Colonic mucosa (tissue), 4 donors: ENCODE measurements around the gene SLC5A9. TPM values are rescaled to one million over a fixed set of nuclear protein-coding genes. Genes with fewer than 3 reads are reported as not detected.

ENCODE experiments used
- DNase-seq: peaks from one replicate; pipeline ENCODE4 v3.0.0-alpha.2; 2020
- H3K27ac ChIP-seq: fragments of 200-600 bp; one replicate; pipeline ENCODE4 v1.8.0; 2021
- H3K27me3 ChIP-seq: fragments of 200-600 bp; one replicate; pipeline ENCODE4 v1.8.0; 2021
- H3K36me3 ChIP-seq: fragments of 200-600 bp; one replicate; pipeline ENCODE4 v1.8.0; 2021
- H3K4me1 ChIP-seq: fragments of 200-600 bp; one replicate; pipeline ENCODE4 v1.8.0; 2021; ENCODE audit warnings: mild to moderate bottlenecking
- H3K4me3 ChIP-seq: fragments of 200-600 bp; one replicate; pipeline ENCODE4 v1.8.0; 2021
- H3K9ac ChIP-seq, 2 donors: one replicate each; pipeline ENCODE4 v1.7.0; 2013; ENCODE audit warnings: control low read depth in 2 of 2, low read depth in 2 of 2, low read length in 2 of 2
- H3K9me3 ChIP-seq: fragments of 200-600 bp; one replicate; pipeline ENCODE4 v1.8.0; 2021
- intact Hi-C: fragments of 100-400 bp; cut with DNase I; formaldehyde crosslinking; loops from one replicate; pipeline ENCODE4 v1.14.1; 2022
- total RNA-seq, 2 donors: library from RNA; stranded (reverse); fragmentation: NEBNext Ultra II Directional in 1 of 2; extraction: Animal tissue kit (Norgen Biotek cat#: 25700) in 1 of 2; gene quantifications; one replicate each; pipeline ENCODE4 v1.2.1, GENCODE V29; 2021
- TF ChIP-seq, protein P1 (sequence below): fragments of 200-600 bp; IDR thresholded peaks from one replicate; pipeline ENCODE4 v1.8.0; 2022; ENCODE audit warnings: antibody characterized with exemption, mild to moderate bottlenecking
- donor health status: healthy.
- donor health status: DM: no; HTN: no; CAD: no.
- donor health status: DM: no; HTN: no; CAD: no.

Gene SLC5A9
- total RNA-seq, 2 donors from 2014 or later, result 1.4 to 3.2 TPM

DNA sequence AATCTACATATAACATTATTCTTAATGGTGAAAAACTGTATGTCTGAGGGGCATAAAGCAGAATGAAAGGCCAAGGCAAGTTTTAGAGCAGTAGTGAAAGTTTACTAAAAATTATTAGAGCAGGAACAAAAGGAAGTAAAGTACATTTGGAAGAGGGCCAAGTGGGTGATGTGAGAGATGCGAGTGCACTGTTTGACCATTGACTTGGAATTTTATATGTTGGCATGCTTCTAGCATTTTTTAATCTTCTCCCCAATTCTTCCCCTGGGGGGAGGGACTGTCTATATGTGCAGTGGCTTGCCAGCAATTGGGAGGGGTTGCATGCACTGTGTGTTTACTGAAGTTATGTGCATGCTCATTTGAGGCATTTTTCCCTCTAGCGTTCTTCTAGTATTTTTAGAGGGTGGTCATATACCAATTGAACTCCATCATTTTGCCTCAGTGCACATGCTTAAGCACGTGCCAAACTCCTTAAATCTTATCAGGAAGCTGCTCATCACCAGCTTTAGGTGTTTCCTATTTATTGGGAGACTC is 36.1 kb upstream of the SLC5A9 start:
- no peak overlapping the region for H3K4me3 ChIP-seq
- intact Hi-C loops, result no loop called here
- no peaks in the 10 kb centered on the region for H3K27me3 ChIP-seq
- TF ChIP-seq, protein P1, sequence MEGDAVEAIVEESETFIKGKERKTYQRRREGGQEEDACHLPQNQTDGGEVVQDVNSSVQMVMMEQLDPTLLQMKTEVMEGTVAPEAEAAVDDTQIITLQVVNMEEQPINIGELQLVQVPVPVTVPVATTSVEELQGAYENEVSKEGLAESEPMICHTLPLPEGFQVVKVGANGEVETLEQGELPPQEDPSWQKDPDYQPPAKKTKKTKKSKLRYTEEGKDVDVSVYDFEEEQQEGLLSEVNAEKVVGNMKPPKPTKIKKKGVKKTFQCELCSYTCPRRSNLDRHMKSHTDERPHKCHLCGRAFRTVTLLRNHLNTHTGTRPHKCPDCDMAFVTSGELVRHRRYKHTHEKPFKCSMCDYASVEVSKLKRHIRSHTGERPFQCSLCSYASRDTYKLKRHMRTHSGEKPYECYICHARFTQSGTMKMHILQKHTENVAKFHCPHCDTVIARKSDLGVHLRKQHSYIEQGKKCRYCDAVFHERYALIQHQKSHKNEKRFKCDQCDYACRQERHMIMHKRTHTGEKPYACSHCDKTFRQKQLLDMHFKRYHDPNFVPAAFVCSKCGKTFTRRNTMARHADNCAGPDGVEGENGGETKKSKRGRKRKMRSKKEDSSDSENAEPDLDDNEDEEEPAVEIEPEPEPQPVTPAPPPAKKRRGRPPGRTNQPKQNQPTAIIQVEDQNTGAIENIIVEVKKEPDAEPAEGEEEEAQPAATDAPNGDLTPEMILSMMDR, result no peak
- no peak overlapping the region for H3K27ac ChIP-seq
- H3K4me1 ChIP-seq, result no peaks in the 10 kb centered on the region
- no peaks in the 10 kb centered on the region for H3K36me3 ChIP-seq
- no peaks in the 10 kb centered on the region for H3K9me3 ChIP-seq
- DNase-seq, result no peak
- H3K9ac ChIP-seq, result no peak overlapping the region

DNA sequence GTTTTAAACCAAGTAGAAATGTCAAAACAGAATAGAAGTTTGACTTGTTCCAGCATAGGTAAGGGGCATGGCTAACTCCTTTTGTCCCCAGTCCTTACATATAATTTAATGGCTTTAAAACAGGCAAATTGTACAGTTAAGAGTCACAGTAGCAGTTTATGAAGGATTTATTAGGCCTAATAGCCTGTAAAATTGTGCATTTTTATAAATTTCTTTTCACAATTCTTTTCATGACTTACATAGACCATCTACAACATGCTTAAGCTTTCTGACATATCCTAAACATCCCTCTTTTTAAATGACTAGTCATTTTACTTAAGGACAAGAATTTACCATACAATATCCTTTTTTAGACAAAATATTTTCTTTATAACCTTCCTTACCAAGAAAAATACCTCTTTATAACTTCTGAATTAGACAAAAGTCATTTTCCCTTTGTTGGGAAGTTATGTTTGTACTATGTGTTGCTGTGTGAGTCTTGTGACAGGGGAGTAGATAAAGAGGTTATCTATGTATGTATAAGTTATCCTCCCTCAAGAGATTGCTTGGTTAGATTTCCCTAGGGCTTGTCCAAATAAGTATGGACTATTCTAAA is 34.5 kb upstream of the SLC5A9 start:
- DNase-seq, result no peak
- Histone ChIP-seq H3K4me3 (no peak overlapping the region), H3K36me3 (no peaks in the 10 kb centered on the region), H3K27ac (no peak overlapping the region), H3K27me3 (no peaks in the 10 kb centered on the region), H3K9me3 (no peaks in the 10 kb centered on the region), H3K9ac (no peak overlapping the region), H3K4me1 (no peaks in the 10 kb centered on the region)
- TF ChIP-seq, protein P1, result no peak
- intact Hi-C loops, result no loop called here

DNA sequence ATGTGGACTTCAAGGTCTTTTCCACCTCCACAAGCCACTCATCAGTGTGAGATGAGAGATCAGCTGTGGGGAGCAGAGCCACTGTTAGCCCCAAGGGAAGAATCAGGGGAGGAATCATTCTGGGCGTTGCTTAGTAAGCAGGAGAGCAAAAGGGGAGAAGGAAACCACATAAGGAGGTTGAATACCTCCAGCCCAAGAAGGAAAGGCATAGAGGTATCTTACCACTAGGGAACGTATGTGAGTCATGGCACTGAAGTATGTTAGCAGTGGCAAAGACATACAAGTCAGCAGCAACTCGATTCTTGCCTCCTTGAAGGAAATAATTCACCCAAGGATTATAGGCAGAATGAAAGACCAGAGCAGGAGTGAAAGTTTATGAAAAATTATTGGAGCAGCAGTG is 31.6 kb upstream of the SLC5A9 start:
- no peak overlapping the region for H3K9ac ChIP-seq
- intact Hi-C loops, result no loop called here
- H3K36me3 ChIP-seq, result no peaks in the 10 kb centered on the region
- no peaks in the 10 kb centered on the region for H3K4me1 ChIP-seq
- no peak for DNase-seq
- no peak overlapping the region for H3K4me3 ChIP-seq
- no peaks in the 10 kb centered on the region for H3K27me3 ChIP-seq
- TF ChIP-seq, protein P1, result no peak
- no peaks in the 10 kb centered on the region for H3K9me3 ChIP-seq
- no peak overlapping the region for H3K27ac ChIP-seq

DNA sequence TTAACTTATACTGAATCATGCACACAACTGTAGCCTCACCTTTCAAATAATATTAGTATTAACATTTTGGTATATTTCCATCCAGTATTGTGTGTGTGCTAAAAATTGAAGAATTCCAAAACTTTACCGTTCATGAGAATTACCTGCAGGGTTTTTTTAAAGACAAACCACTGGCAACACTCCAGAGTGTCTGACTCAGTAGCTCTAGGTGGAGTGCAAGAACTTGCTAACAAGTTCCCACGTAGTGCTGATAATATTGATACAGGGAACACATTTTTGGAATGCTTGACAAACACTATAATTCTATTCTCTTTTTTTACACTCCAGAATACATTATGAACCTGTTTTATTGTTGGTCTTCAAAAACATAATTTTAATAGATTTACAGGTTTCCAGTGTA is 27.7 kb upstream of the SLC5A9 start:
- TF ChIP-seq, protein P1, result no peak
- no peaks in the 10 kb centered on the region for H3K4me1 ChIP-seq
- intact Hi-C loops, result no loop called here

DNA sequence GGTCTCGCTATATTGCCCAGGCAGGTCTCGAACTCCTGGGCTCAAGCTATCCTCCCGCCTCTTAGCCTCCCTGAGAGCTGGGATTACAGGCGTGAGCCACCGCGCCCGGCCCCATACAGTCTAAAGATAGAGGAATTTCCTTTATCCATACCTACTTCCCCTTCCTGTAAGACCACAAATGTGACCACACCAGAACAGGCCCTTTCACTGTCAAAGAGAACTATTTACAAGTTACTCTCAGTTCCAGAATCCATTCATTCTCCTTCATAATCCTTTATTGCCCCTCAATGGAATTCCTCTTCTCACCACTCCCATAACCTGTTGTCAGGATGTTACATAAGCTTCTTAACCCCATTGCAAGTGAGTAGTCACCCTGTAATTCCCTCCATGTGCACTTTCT is 26.3 kb upstream of the SLC5A9 start:
- no peak for DNase-seq
- TF ChIP-seq, protein P1, result no peak
- H3K4me3 ChIP-seq, result no peak overlapping the region
- H3K4me1 ChIP-seq, result no peaks in the 10 kb centered on the region
- H3K36me3 ChIP-seq, result no peaks in the 10 kb centered on the region
- no peak overlapping the region for H3K27ac ChIP-seq
- intact Hi-C loops, result no loop called here
- no peaks in the 10 kb centered on the region for H3K9me3 ChIP-seq
- H3K27me3 ChIP-seq, result no peaks in the 10 kb centered on the region
- H3K9ac ChIP-seq, result no peak overlapping the region

More for the DNA sequence above, 27.7 kb upstream of the SLC5A9 start:
- no peaks in the 10 kb centered on the region for H3K9me3 ChIP-seq
- H3K9ac ChIP-seq, result no peak overlapping the region
- H3K27me3 ChIP-seq, result no peaks in the 10 kb centered on the region
- no peaks in the 10 kb centered on the region for H3K36me3 ChIP-seq
- no peak overlapping the region for H3K4me3 ChIP-seq
- no peak overlapping the region for H3K27ac ChIP-seq
- no peak for DNase-seq
